GM23338 (cell line): ENCODE data around the gene TRIM32. TPM values are rescaled to one million over a fixed set of nuclear protein-coding genes. Genes with fewer than 3 reads are reported as not detected.

Source experiments
- ATAC-seq: fragments of 200-7000 bp; cut with Tn5 transposase; 3 replicates; pipeline ENCODE4 v1.9.1; 2020
- DNase-seq: peaks from one replicate; pipeline ENCODE4 v3.0.0-alpha.2; 2015; ENCODE audit warnings: low spot score
- H2AFZ ChIP-seq: fragments of 200-600 bp; sonication (generic); 2 replicates; pipeline ENCODE4 v1.8.0; 2016; ENCODE audit warnings: antibody characterized with exemption, mild to moderate bottlenecking, moderate library complexity
- H3F3A ChIP-seq: fragments of 200-600 bp; sonication (generic); replicated peaks from 2 replicates; pipeline ENCODE4 v1.8.0; 2017; ENCODE audit warnings: antibody characterized with exemption, mixed run types, low read depth
- H3K27ac ChIP-seq: fragments of 200-600 bp; sonication (generic); 2 replicates; pipeline ENCODE4 v1.6.1; 2016; ENCODE audit warnings: low read depth
- H3K27me3 ChIP-seq: fragments of 200-600 bp; sonication (generic); 2 replicates; pipeline ENCODE4 v1.8.0; 2016; ENCODE audit warnings: mild to moderate bottlenecking, mixed run types, moderate library complexity; ENCODE audit not compliant: insufficient read depth
- H3K36me3 ChIP-seq: fragments of 200-600 bp; sonication (generic); 2 replicates; pipeline ENCODE4 v1.8.0; 2016; ENCODE audit warnings: mild to moderate bottlenecking; ENCODE audit not compliant: insufficient read depth
- H3K4me1 ChIP-seq: fragments of 200-600 bp; sonication (generic); 2 replicates; pipeline ENCODE4 v1.8.0; 2016; ENCODE audit warnings: mild to moderate bottlenecking, moderate library complexity; ENCODE audit not compliant: insufficient read depth
- H3K4me2 ChIP-seq: fragments of 200-600 bp; sonication (generic); 2 replicates; pipeline ENCODE4 v1.7.1; 2017; ENCODE audit warnings: mixed run types
- H3K4me3 ChIP-seq: fragments of 200-600 bp; sonication (generic); 2 replicates; pipeline ENCODE4 v1.6.1; 2016; ENCODE audit warnings: mixed run types
- H3K79me2 ChIP-seq: fragments of 200-600 bp; sonication (generic); replicated peaks from 2 replicates; pipeline ENCODE4 v1.8.0; 2017; ENCODE audit warnings: mild to moderate bottlenecking; ENCODE audit not compliant: insufficient read depth
- H3K9me2 ChIP-seq: fragments of 200-600 bp; sonication (generic); 2 replicates; pipeline ENCODE4 v1.8.0; 2017; ENCODE audit not compliant: insufficient read depth
- H4K20me1 ChIP-seq: fragments of 200-600 bp; sonication (generic); replicated peaks from 2 replicates; pipeline ENCODE4 v1.8.0; 2017; ENCODE audit warnings: mild to moderate bottlenecking; ENCODE audit not compliant: insufficient read depth
- H3K27ac Mint-ChIP-seq: 2 replicates; pipeline ENCODE4 v1.8.0; 2020; ENCODE audit warnings: inconsistent platforms, mild to moderate bottlenecking, moderate library complexity, mixed read lengths
- H3K27me3 Mint-ChIP-seq: 3 replicates; pipeline ENCODE4 v1.8.0; 2022; ENCODE audit warnings: low read depth, mild to moderate bottlenecking, moderate library complexity, mixed read lengths, inconsistent platforms; ENCODE audit not compliant: insufficient read depth, poor library complexity
- H3K36me3 Mint-ChIP-seq: 3 replicates; pipeline ENCODE4 v1.8.0; 2021; ENCODE audit warnings: low read depth, mild to moderate bottlenecking, inconsistent platforms, moderate library complexity, mixed read lengths
- H3K4me1 Mint-ChIP-seq: 3 replicates; pipeline ENCODE4 v1.8.0; 2020; ENCODE audit warnings: mild to moderate bottlenecking, inconsistent platforms, mixed read lengths
- H3K4me3 Mint-ChIP-seq: 3 replicates; pipeline ENCODE4 v1.8.0; 2021; ENCODE audit warnings: moderate library complexity, mild to moderate bottlenecking, inconsistent platforms, mixed read lengths
- H3K9me3 Mint-ChIP-seq: 3 replicates; pipeline ENCODE4 v1.8.0; 2020; ENCODE audit warnings: moderate library complexity, mild to moderate bottlenecking, inconsistent platforms, mixed read lengths
- CREB1 ChIP-seq: fragments of 250-450 bp; sonication (Bioruptor Pico); IDR thresholded peaks from 2 replicates; pipeline ENCODE4 v1.5.0; 2020; ENCODE audit warnings: low read depth, mild to moderate bottlenecking, moderate library complexity
- EZH2 ChIP-seq: fragments of 200-600 bp; sonication (generic); IDR thresholded peaks from one replicate; pipeline ENCODE4 v1.8.0; 2017; ENCODE audit warnings: antibody characterized with exemption, mild to moderate bottlenecking, low read depth; ENCODE audit not compliant: unreplicated experiment
- EZH2phosphoT487 ChIP-seq: fragments of 200-600 bp; sonication (generic); IDR thresholded peaks from one replicate; pipeline ENCODE4 v1.8.1; 2018; ENCODE audit warnings: antibody characterized with exemption; ENCODE audit not compliant: unreplicated experiment
- JUNB ChIP-seq: IDR thresholded peaks from one replicate; pipeline ENCODE4 v1.6.1; 2016; ENCODE audit warnings: antibody characterized with exemption; ENCODE audit not compliant: unreplicated experiment
- NANOG ChIP-seq: IDR thresholded peaks from 2 replicates; pipeline ENCODE4 v1.6.1; 2016; ENCODE audit warnings: antibody characterized with exemption, borderline replicate concordance
- POLR2AphosphoS5 ChIP-seq: IDR thresholded peaks from 2 replicates; pipeline ENCODE4 v1.6.1; 2016; ENCODE audit warnings: antibody characterized with exemption, low read depth
- STAT1 ChIP-seq: IDR thresholded peaks from one replicate; pipeline ENCODE4 v1.6.1; 2016; ENCODE audit warnings: antibody characterized with exemption; ENCODE audit not compliant: unreplicated experiment
- ZNF114 ChIP-seq: fragments of 250-450 bp; sonication (Bioruptor Pico); IDR thresholded peaks from 2 replicates; pipeline ENCODE4 v1.5.0; 2020; ENCODE audit warnings: mild to moderate bottlenecking, moderate library complexity
- ZNF331 ChIP-seq: fragments of 250-450 bp; sonication (Bioruptor Pico); IDR thresholded peaks from 2 replicates; pipeline ENCODE4 v1.5.0; 2020; ENCODE audit warnings: low read depth, mild to moderate bottlenecking, moderate library complexity
- polyA plus RNA-seq: library from polyadenylated mRNA; unstranded; fragments of >200 nt; fragmentation: Nextera tagmentation; extraction: Ambion mirVana; gene quantifications from 2 replicates; pipeline ENCODE4 v1.2.1, GENCODE V29; 2016
- total RNA-seq: library from RNA; depleted of rRNA; stranded (reverse); fragments of >200 nt; shearing (Covaris generic); gene quantifications from 2 replicates; pipeline ENCODE4 v1.2.3, GENCODE V29; 2014
- TF ChIP-seq, protein P1 (sequence below): IDR thresholded peaks from 2 replicates; pipeline ENCODE4 v1.6.1; 2016; ENCODE audit warnings: antibody characterized with exemption
- TF ChIP-seq, protein P2 (sequence below), 2 experiments: fragments of 200-600 bp in 1 of 2; sonication (generic) in 1 of 2; conservative IDR thresholded peaks; 2 replicates each; pipeline versions ENCODE4 v1.5.1 to v1.6.1; 2016 to 2017; ENCODE audit warnings: antibody characterized with exemption in 2 of 2, low read depth in 2 of 2, mild to moderate bottlenecking in 2 of 2, moderate library complexity in 1 of 2
- TF ChIP-seq, protein P3 (sequence below): fragments of 250-450 bp; sonication (Bioruptor Pico); IDR thresholded peaks from 2 replicates; pipeline ENCODE4 v1.5.0; 2020; ENCODE audit warnings: mild to moderate bottlenecking, moderate library complexity

The TRIM32 gene
- total and polyA plus RNA-seq, 2 experiments from 2014 or later = 6.7 to 16.3 TPM

DNA sequence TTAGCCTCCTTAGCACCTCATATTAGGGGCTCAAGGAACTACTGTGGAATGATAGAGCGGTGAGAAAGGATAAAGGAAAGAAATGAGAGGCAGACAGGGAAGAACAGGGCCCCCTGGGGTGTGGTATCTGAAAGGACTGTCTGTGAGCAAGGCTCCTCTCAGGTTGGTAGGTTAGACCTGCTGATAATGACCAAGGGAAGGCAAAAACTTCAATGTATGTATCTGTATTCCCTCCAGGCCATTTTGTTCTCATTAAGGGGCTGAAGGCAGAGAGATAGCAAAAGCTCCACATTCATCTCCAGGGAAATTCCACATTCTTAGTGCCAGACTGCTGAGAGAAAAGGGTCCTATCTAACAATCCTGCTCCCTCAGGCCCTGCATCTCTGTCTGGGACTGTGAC lies 28.6 kb downstream of the TRIM32 start:
- H3K9me2 ChIP-seq = peaks cover 10% of the 10 kb centered on the region; the same call in 1 of the 2 replicates
- no peaks in the 10 kb centered on the region for H3K36me3 ChIP-seq
- ATAC-seq (peak; percentile 79), DNase-seq (peak; percentile 57)
- H4K20me1 ChIP-seq = 0 out of 2 replicates have a peak, but pooled peaks cover 4% of the 10 kb centered on the region
- Mint-ChIP-seq H3K4me1 (peaks cover 26% of the 10 kb centered on the region), H3K9me3 (no peaks in the 10 kb centered on the region), H3K36me3 (no peaks in the 10 kb centered on the region), H3K27me3 (no peaks in the 10 kb centered on the region), H3K4me3 (no peak overlapping the region), H3K27ac (no peak overlapping the region)
- H3F3A ChIP-seq = no peaks in the 10 kb centered on the region
- H3K79me2 ChIP-seq = no peaks in the 10 kb centered on the region
- H3K27me3 ChIP-seq = no peaks in the 10 kb centered on the region
- H3K4me3 ChIP-seq = no peak overlapping the region
- TF ChIP-seq EZH2phosphoT487 = no peak
- H3K4me1 ChIP-seq = peaks cover 19% of the 10 kb centered on the region
- no peak overlapping the region for H3K27ac ChIP-seq
- peak overlapping the region; percentile 59; the same call in 1 of the 2 replicates for H3K4me2 ChIP-seq
- no peak overlapping the region for H2AFZ ChIP-seq

DNA sequence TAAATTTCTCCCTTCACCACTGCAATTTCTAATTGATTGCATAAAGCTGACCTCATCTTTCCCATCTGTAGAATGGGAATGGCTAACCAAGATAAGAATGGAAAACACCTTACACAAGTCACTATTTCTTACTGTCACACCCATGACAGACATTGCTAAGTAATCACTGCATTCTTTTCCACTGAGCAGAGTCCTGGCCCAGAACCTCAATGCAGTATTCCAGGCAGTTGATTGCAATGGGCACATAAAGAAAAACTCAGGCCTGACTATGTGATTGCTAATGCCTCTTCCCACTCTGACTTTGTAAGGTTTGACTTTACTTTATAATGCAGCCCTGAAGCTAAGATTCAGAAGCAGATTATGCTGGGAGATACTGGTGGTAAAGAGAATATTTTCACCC lies 29.3 kb downstream of the TRIM32 start:
- H3K36me3 Mint-ChIP-seq = no peaks in the 10 kb centered on the region
- Histone ChIP-seq H3K36me3 (no peaks in the 10 kb centered on the region), H3K4me2 (no peak overlapping the region), H3K79me2 (no peaks in the 10 kb centered on the region), H3K9me2 (peaks cover 10% of the 10 kb centered on the region; the same call in 1 of the 2 replicates), H4K20me1 (0 out of 2 replicates have a peak, but pooled peaks cover 4% of the 10 kb centered on the region), H3K27ac (no peak overlapping the region), H3K4me1 (peaks cover 20% of the 10 kb centered on the region), H3K27me3 (no peaks in the 10 kb centered on the region), H3K4me3 (no peak overlapping the region), H3F3A (no peaks in the 10 kb centered on the region), H2AFZ (no peak overlapping the region)
- ATAC-seq (no peak), DNase-seq (no peak)
- no peak overlapping the region for H3K4me3 Mint-ChIP-seq
- no peak overlapping the region for H3K27ac Mint-ChIP-seq
- no peaks in the 10 kb centered on the region for H3K9me3 Mint-ChIP-seq
- H3K4me1 Mint-ChIP-seq = peaks cover 27% of the 10 kb centered on the region
- no peaks in the 10 kb centered on the region for H3K27me3 Mint-ChIP-seq
- no peak for TF ChIP-seq JUNB
- no peak for TF ChIP-seq STAT1
- no peak for TF ChIP-seq POLR2AphosphoS5
- TF ChIP-seq NANOG = no peak
- no peak for TF ChIP-seq ZNF331 (CRISPR knock-in tag)
- TF ChIP-seq ZNF114 (CRISPR knock-in tag) = no peak
- TF ChIP-seq CREB1 (CRISPR knock-in tag) = no peak
- TF ChIP-seq, protein P1, sequence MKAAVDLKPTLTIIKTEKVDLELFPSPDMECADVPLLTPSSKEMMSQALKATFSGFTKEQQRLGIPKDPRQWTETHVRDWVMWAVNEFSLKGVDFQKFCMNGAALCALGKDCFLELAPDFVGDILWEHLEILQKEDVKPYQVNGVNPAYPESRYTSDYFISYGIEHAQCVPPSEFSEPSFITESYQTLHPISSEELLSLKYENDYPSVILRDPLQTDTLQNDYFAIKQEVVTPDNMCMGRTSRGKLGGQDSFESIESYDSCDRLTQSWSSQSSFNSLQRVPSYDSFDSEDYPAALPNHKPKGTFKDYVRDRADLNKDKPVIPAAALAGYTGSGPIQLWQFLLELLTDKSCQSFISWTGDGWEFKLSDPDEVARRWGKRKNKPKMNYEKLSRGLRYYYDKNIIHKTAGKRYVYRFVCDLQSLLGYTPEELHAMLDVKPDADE = no peak
- no peak for TF ChIP-seq EZH2
- TF ChIP-seq, protein P2, sequence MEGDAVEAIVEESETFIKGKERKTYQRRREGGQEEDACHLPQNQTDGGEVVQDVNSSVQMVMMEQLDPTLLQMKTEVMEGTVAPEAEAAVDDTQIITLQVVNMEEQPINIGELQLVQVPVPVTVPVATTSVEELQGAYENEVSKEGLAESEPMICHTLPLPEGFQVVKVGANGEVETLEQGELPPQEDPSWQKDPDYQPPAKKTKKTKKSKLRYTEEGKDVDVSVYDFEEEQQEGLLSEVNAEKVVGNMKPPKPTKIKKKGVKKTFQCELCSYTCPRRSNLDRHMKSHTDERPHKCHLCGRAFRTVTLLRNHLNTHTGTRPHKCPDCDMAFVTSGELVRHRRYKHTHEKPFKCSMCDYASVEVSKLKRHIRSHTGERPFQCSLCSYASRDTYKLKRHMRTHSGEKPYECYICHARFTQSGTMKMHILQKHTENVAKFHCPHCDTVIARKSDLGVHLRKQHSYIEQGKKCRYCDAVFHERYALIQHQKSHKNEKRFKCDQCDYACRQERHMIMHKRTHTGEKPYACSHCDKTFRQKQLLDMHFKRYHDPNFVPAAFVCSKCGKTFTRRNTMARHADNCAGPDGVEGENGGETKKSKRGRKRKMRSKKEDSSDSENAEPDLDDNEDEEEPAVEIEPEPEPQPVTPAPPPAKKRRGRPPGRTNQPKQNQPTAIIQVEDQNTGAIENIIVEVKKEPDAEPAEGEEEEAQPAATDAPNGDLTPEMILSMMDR (conservative IDR thresholded peaks at IDR 0.05; ENCODE audit: low read depth in 2 of 2) = no peak
- TF ChIP-seq, protein P3, sequence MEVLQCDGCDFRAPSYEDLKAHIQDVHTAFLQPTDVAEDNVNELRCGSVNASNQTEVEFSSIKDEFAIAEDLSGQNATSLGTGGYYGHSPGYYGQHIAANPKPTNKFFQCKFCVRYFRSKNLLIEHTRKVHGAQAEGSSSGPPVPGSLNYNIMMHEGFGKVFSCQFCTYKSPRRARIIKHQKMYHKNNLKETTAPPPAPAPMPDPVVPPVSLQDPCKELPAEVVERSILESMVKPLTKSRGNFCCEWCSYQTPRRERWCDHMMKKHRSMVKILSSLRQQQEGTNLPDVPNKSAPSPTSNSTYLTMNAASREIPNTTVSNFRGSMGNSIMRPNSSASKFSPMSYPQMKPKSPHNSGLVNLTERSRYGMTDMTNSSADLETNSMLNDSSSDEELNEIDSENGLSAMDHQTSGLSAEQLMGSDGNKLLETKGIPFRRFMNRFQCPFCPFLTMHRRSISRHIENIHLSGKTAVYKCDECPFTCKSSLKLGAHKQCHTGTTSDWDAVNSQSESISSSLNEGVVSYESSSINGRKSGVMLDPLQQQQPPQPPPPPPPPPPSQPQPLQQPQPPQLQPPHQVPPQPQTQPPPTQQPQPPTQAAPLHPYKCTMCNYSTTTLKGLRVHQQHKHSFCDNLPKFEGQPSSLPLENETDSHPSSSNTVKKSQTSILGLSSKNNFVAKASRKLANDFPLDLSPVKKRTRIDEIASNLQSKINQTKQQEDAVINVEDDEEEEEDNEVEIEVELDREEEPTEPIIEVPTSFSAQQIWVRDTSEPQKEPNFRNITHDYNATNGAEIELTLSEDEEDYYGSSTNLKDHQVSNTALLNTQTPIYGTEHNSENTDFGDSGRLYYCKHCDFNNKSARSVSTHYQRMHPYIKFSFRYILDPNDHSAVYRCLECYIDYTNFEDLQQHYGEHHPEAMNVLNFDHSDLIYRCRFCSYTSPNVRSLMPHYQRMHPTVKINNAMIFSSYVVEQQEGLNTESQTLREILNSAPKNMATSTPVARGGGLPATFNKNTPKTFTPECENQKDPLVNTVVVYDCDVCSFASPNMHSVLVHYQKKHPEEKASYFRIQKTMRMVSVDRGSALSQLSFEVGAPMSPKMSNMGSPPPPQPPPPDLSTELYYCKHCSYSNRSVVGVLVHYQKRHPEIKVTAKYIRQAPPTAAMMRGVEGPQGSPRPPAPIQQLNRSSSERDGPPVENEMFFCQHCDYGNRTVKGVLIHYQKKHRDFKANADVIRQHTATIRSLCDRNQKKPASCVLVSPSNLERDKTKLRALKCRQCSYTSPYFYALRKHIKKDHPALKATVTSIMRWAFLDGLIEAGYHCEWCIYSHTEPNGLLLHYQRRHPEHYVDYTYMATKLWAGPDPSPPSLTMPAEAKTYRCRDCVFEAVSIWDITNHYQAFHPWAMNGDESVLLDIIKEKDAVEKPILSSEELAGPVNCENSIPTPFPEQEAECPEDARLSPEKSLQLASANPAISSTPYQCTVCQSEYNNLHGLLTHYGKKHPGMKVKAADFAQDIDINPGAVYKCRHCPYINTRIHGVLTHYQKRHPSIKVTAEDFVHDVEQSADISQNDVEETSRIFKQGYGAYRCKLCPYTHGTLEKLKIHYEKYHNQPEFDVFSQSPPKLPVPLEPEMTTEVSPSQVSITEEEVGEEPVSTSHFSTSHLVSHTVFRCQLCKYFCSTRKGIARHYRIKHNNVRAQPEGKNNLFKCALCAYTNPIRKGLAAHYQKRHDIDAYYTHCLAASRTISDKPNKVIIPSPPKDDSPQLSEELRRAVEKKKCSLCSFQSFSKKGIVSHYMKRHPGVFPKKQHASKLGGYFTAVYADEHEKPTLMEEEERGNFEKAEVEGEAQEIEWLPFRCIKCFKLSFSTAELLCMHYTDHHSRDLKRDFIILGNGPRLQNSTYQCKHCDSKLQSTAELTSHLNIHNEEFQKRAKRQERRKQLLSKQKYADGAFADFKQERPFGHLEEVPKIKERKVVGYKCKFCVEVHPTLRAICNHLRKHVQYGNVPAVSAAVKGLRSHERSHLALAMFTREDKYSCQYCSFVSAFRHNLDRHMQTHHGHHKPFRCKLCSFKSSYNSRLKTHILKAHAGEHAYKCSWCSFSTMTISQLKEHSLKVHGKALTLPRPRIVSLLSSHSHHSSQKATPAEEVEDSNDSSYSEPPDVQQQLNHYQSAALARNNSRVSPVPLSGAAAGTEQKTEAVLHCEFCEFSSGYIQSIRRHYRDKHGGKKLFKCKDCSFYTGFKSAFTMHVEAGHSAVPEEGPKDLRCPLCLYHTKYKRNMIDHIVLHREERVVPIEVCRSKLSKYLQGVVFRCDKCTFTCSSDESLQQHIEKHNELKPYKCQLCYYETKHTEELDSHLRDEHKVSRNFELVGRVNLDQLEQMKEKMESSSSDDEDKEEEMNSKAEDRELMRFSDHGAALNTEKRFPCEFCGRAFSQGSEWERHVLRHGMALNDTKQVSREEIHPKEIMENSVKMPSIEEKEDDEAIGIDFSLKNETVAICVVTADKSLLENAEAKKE = no peak
- no peak for TF ChIP-seq EZH2phosphoT487
